Smooth muscle cell (in vitro differentiated cells): Measurements from ENCODE around the gene EVC. TPM values are rescaled to one million over a fixed set of nuclear protein-coding genes. Genes with fewer than 3 reads are reported as not detected.

Source experiments
- DNase-seq: peaks from one replicate; lab custom pipeline; 2025; ENCODE audit not compliant: unreplicated experiment; lab: John Stamatoyannopoulos, UW
- H2AFZ ChIP-seq: fragments of 200-600 bp; sonication (generic); 2 replicates; pipeline ENCODE4 v1.6.0; 2016; ENCODE audit warnings: antibody characterized with exemption, low read depth, mild to moderate bottlenecking
- H3F3A ChIP-seq: fragments of 200-600 bp; sonication (generic); 2 replicates; pipeline ENCODE4 v1.6.0; 2017; ENCODE audit warnings: antibody characterized with exemption, low read depth
- H3K27ac ChIP-seq: fragments of 200-600 bp; sonication (generic); 2 replicates; pipeline ENCODE4 v1.5.1; 2016; ENCODE audit warnings: low read depth, mild to moderate bottlenecking
- H3K27me3 ChIP-seq: fragments of 200-600 bp; sonication (generic); 2 replicates; pipeline ENCODE4 v1.6.1; 2016; ENCODE audit warnings: low read depth, mild to moderate bottlenecking
- H3K36me3 ChIP-seq: fragments of 200-600 bp; sonication (generic); 2 replicates; pipeline ENCODE4 v1.5.1; 2016; ENCODE audit warnings: low read depth
- H3K4me1 ChIP-seq: fragments of 200-600 bp; sonication (generic); 2 replicates; pipeline ENCODE4 v1.5.1; 2016; ENCODE audit warnings: low read depth
- H3K4me2 ChIP-seq: fragments of 200-600 bp; sonication (generic); 2 replicates; pipeline ENCODE4 v1.6.0; 2016; ENCODE audit warnings: mild to moderate bottlenecking
- H3K4me3 ChIP-seq: fragments of 200-600 bp; sonication (generic); 2 replicates; pipeline ENCODE4 v1.5.1; 2016; ENCODE audit warnings: mild to moderate bottlenecking
- H3K79me2 ChIP-seq: fragments of 200-600 bp; sonication (generic); 2 replicates; pipeline ENCODE4 v1.6.0; 2016; ENCODE audit warnings: low read depth, mild to moderate bottlenecking
- H3K9ac ChIP-seq: fragments of 200-600 bp; sonication (generic); 2 replicates; pipeline ENCODE4 v1.6.0; 2016; ENCODE audit warnings: low read depth
- H3K9me3 ChIP-seq: fragments of 200-600 bp; sonication (generic); replicated peaks from 2 replicates; pipeline ENCODE4 v1.5.1; 2016; ENCODE audit warnings: low read depth
- H4K20me1 ChIP-seq: fragments of 200-600 bp; sonication (generic); 2 replicates; pipeline ENCODE4 v1.6.0; 2016; ENCODE audit warnings: low read depth
- WGBS: methylation state at CpG from one replicate; pipeline ENCODE4 v1.1.7; 2016; ENCODE audit warnings: low lambda C conversion rate; 5-methylcytosine and 5-hydroxymethylcytosine counted together
- polyA plus RNA-seq: library from polyadenylated mRNA; unstranded; fragments of >200 nt; fragmentation: Nextera tagmentation; extraction: Ambion mirVana; gene quantifications from 2 replicates; pipeline ENCODE4 v1.2.1, GENCODE V29; 2016
- total RNA-seq: library from RNA; depleted of rRNA; stranded (reverse); fragments of >200 nt; gene quantifications from 2 replicates; pipeline ENCODE4 v1.2.3, GENCODE V29; 2014
- TF ChIP-seq, protein P1 (sequence below): fragments of 200-600 bp; sonication (generic); IDR thresholded peaks from 2 replicates; pipeline ENCODE4 v1.5.1; 2017; ENCODE audit warnings: borderline replicate concordance, mild to moderate bottlenecking, antibody characterized with exemption; ENCODE audit not compliant: insufficient read depth, poor library complexity, severe bottlenecking

EVC gene
- total and polyA plus RNA-seq, 2 experiments from 2014 or later, result 7.5 to 15.5 TPM

GRCh38 chr4:5857199-5857598 lies 146.2 kb downstream of the EVC start:
- TF ChIP-seq, protein P1, sequence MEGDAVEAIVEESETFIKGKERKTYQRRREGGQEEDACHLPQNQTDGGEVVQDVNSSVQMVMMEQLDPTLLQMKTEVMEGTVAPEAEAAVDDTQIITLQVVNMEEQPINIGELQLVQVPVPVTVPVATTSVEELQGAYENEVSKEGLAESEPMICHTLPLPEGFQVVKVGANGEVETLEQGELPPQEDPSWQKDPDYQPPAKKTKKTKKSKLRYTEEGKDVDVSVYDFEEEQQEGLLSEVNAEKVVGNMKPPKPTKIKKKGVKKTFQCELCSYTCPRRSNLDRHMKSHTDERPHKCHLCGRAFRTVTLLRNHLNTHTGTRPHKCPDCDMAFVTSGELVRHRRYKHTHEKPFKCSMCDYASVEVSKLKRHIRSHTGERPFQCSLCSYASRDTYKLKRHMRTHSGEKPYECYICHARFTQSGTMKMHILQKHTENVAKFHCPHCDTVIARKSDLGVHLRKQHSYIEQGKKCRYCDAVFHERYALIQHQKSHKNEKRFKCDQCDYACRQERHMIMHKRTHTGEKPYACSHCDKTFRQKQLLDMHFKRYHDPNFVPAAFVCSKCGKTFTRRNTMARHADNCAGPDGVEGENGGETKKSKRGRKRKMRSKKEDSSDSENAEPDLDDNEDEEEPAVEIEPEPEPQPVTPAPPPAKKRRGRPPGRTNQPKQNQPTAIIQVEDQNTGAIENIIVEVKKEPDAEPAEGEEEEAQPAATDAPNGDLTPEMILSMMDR, result no peak
- Histone ChIP-seq H3K4me1 (no peaks in the 10 kb centered on the region), H2AFZ (no peak overlapping the region), H3K79me2 (no peaks in the 10 kb centered on the region), H3K4me3 (no peak overlapping the region), H3K36me3 (no peaks in the 10 kb centered on the region), H3F3A (no peaks in the 10 kb centered on the region), H3K9ac (no peak overlapping the region), H3K9me3 (no peaks in the 10 kb centered on the region), H3K4me2 (no peak overlapping the region), H3K27me3 (no peaks in the 10 kb centered on the region), H4K20me1 (no peaks in the 10 kb centered on the region), H3K27ac (no peak overlapping the region)
- 91% methylated on average over 2 of the region's 2 CpGs for WGBS
- no peak for DNase-seq

DNA sequence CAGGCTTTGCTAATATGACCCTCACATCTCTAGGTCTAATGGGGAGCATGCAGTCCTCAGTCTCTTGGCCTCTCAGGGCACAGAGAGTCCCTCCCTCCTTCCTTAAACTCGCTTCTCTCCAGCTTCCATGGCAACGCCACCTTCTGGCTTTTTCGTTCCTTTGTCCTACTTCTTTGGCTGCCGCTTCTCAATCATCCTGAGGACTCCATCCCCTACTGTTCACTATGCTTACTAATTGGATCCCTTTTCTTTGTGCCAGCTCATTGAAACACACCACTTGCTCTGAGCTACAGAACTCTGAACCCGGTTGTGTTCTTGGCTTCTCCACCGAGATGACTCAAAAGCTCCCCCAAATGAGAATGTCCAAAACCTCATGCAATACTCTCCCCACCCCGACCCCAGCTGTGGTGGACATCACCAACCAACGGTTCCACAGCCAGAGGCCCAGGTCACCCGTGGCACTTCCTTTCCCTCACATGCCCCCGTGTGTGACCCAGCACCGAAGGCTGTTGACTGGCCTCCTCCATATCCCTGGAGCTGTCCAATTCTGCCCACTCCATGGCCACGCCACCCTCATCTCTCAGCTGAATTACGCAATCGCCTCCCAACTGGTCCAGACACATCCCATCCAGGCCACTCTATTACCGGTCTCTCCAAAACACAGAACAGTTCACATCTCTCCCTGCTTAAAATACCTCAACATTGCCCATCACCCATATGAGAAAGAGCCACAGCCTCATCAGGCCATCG lies 147.2 kb downstream of the EVC start:
- no peaks in the 10 kb centered on the region for H3K4me1 ChIP-seq
- peaks cover 7% of the 10 kb centered on the region for H4K20me1 ChIP-seq
- no peak overlapping the region for H3K4me3 ChIP-seq
- no peak overlapping the region for H3K27ac ChIP-seq
- no peaks in the 10 kb centered on the region for H3K79me2 ChIP-seq
- no peaks in the 10 kb centered on the region for H3F3A ChIP-seq
- no peak overlapping the region for H3K9ac ChIP-seq
- no peaks in the 10 kb centered on the region for H3K27me3 ChIP-seq
- no peaks in the 10 kb centered on the region for H3K36me3 ChIP-seq
- no peaks in the 10 kb centered on the region for H3K9me3 ChIP-seq
- WGBS, result 99% methylated on average over 16 of the region's 16 CpGs
- no peak overlapping the region for H2AFZ ChIP-seq
- TF ChIP-seq, protein P1, result no peak
- no peak for DNase-seq
- H3K4me2 ChIP-seq, result no peak overlapping the region

DNA sequence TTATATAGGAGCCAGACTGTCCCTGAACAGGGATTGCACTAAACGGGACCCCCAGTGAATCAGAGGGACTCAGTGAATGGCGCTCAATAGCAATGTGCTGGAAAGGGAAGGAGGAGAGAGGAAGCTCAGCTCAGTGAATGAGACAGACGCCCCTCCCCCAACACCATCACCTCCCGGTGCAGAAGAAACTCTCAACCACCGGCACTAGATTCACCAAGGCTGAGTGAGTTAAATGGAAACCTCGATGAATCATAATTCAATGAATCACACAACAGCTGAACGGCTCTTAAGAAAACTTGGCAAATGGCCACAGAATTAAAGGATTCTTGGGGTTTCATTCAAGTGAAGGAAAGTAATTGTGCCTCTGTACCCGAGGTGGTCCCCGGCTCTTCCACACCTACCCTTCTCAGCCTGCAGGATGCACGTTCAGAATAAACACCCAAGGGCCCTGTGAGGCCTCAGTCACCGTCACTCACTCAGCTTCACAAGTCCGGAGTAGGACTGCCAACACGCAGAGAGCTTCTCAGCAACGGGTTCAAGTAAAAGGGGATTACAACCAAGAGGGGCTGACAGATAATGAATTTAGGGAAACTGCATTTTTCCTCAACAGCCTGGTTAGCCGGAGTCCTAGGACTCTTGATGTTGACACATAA lies 152.6 kb downstream of the EVC start:
- TF ChIP-seq, protein P1, result no peak
- DNase-seq, result no peak

More for the DNA sequence above, 152.6 kb downstream of the EVC start:
- no peaks in the 10 kb centered on the region for H3K36me3 ChIP-seq
- H3K27me3 ChIP-seq, result no peaks in the 10 kb centered on the region
- no peak overlapping the region for H3K9ac ChIP-seq
- H3F3A ChIP-seq, result no peaks in the 10 kb centered on the region
- H3K4me1 ChIP-seq, result no peaks in the 10 kb centered on the region
- no peak overlapping the region for H3K4me3 ChIP-seq
- no peaks in the 10 kb centered on the region for H3K79me2 ChIP-seq
- peaks cover 17% of the 10 kb centered on the region for H4K20me1 ChIP-seq
- H3K9me3 ChIP-seq, result no peaks in the 10 kb centered on the region
- H3K4me2 ChIP-seq, result peak overlapping the region; percentile 39
- 64% methylated on average over 15 of the region's 15 CpGs for WGBS
- H3K27ac ChIP-seq, result no peak overlapping the region
- no peak overlapping the region for H2AFZ ChIP-seq

Other genes starting within 250 kb of the EVC start
- gene EVC2, start 2.6 kb upstream of the EVC start, total RNA-seq, result 7.9 and 8.5 TPM in 2 replicates
- 6.2 and 6.9 TPM in 2 replicates for gene EVC2, start 2.6 kb upstream of the EVC start, polyA plus RNA-seq
- 12.5 and 20.4 TPM in 2 replicates for gene CRMP1, start 181.9 kb downstream of the EVC start, total RNA-seq
- 18.6 and 19.4 TPM in 2 replicates for gene CRMP1, start 181.9 kb downstream of the EVC start, polyA plus RNA-seq